Measurements from ENCODE around the gene TOGARAM2. TPM values are rescaled to one million over a fixed set of nuclear protein-coding genes. Genes with fewer than 3 reads are reported as not detected.

Gene TOGARAM2
- total RNA-seq (1 to 10 TPM; 1.7 to 5.2 (median 2.7) TPM), total RNA-seq (0.57 to 6.6 (median 3.0) reads per million in 29 experiments)
- 5.2 TPM for total RNA-seq (2013)

DNA sequence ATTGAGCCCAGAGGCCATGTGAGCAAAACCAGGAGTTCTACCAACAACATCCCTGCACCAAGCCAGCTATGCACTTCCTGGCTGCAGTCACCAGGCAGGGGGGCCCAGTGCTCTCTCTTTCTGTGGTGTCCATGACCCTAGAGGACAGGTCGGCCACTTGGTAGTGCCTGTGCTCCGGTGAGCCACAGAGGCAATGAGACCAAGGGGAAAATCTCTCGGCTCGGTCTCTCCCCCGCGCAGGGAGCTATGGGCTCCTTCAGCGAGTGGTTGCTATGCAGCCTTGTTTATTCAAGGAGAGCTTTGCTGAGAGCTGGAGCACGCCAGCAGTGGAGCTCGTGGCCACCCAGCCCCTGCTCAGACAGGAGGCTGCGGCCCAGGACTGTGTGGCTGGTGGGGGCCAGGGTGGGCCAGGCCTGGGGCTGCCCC, at the start of gene TOGARAM2:
Gene TOGARAM2, plus strand, starts transcription at position 283 of the 426 bp plus-strand sequence. CDS start 13,537 bp downstream, outside the sequence.
- POLR2A ChIA-PET: no interaction called here
- no peaks in the 10 kb centered on the region for H3K36me3 Mint-ChIP-seq
- H3K27me3 ChIP-seq (replicated peaks in 1 of 2; ENCODE audit: control insufficient read depth in 2 of 2, extremely low read depth in 1 of 2, insufficient read depth in 2 of 2, low read length in 1 of 2): peaks cover 0 to 7% of the 10 kb centered on the region in 2 experiments
- H3K4me1 ChIP-seq (ENCODE audit: control insufficient read depth in 1 of 2, extremely low read depth in 1 of 2, insufficient read depth in 2 of 2, low read length in 2 of 2): no peaks in the 10 kb centered on the region
- CTCF ChIA-PET: no interaction called here
- no peaks in the 10 kb centered on the region for H3K36me3 ChIP-seq (ENCODE audit: control insufficient read depth in 2 of 2, extremely low read depth in 1 of 2, insufficient read depth in 1 of 2, low read length in 1 of 2)
- no peak for ATAC-seq (replicated peaks in 1 of 4)
- no peaks in the 10 kb centered on the region for H3K27me3 Mint-ChIP-seq
- H3K27ac Mint-ChIP-seq: no peak within 1 kb of the TSS
- no peak within 1 kb of the TSS for H3K4me3 Mint-ChIP-seq
- no peaks in the 10 kb centered on the region for H3K4me1 Mint-ChIP-seq
- H3K27ac ChIP-seq (ENCODE audit: low read length): no peak within 1 kb of the TSS
- WGBS (ENCODE audit: insufficient coverage): 80% methylated on average over 10 of the region's 10 CpGs
- no peak within 1 kb of the TSS for H3K4me3 ChIP-seq (ENCODE audit: control insufficient read depth in 1 of 2, extremely low read depth in 1 of 2, low read length in 1 of 2)
- DNase-seq: no peak
- H3K9me3 Mint-ChIP-seq: no peaks in the 10 kb centered on the region
- no peaks in the 10 kb centered on the region for H3K9me3 ChIP-seq

DNA sequence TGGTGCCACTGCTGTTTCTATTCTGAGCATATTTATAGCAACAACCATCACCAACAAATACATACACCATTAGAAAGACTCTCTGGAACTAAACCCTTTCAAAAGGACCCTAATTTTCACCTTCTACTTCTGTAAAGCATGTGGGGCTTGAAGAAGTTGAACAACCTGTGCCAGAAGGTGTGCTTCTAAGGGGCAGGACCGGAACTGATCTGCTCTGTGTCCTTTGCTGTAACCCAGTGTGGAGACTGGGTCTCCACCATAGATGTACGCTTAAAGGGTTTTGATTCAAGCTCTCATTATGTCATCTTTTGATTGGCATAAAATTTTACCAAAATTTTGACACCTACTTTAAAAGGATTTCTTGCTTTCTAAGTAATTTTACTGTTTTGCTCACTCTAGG, 46.3 kb upstream of the TOGARAM2 start:
- H3K36me3 Mint-ChIP-seq: peaks cover 47% of the 10 kb centered on the region
- no peaks in the 10 kb centered on the region for H3K4me1 Mint-ChIP-seq
- ATAC-seq (replicated peaks in 1 of 4) (no peak), DNase-seq (no peak)
- H3K27me3 Mint-ChIP-seq: no peaks in the 10 kb centered on the region
- Histone ChIP-seq H3K4me1 (ENCODE audit: control insufficient read depth in 1 of 2, extremely low read depth in 1 of 2, insufficient read depth in 2 of 2, low read length in 2 of 2) (no peaks in the 10 kb centered on the region), H3K4me3 (ENCODE audit: control insufficient read depth in 1 of 2, extremely low read depth in 1 of 2, low read length in 1 of 2) (no peak overlapping the region), H3K27ac (ENCODE audit: low read length) (no peak overlapping the region), H3K27me3 (replicated peaks in 1 of 2; ENCODE audit: control insufficient read depth in 2 of 2, extremely low read depth in 1 of 2, insufficient read depth in 2 of 2, low read length in 1 of 2) (no peaks in the 10 kb centered on the region), H3K36me3 (ENCODE audit: control insufficient read depth in 2 of 2, extremely low read depth in 1 of 2, insufficient read depth in 1 of 2, low read length in 1 of 2) (peaks cover 7 to 83% of the 10 kb centered on the region in 2 donors), H3K9me3 (no peaks in the 10 kb centered on the region)
- ChIA-PET POLR2A (no interaction called here), CTCF (no interaction called here)
- 100% methylated on average over 1 of the region's 2 CpGs for WGBS (ENCODE audit: insufficient coverage)
- H3K27ac Mint-ChIP-seq: no peak overlapping the region
- H3K4me3 Mint-ChIP-seq: no peak overlapping the region
- no peaks in the 10 kb centered on the region for H3K9me3 Mint-ChIP-seq

DNA sequence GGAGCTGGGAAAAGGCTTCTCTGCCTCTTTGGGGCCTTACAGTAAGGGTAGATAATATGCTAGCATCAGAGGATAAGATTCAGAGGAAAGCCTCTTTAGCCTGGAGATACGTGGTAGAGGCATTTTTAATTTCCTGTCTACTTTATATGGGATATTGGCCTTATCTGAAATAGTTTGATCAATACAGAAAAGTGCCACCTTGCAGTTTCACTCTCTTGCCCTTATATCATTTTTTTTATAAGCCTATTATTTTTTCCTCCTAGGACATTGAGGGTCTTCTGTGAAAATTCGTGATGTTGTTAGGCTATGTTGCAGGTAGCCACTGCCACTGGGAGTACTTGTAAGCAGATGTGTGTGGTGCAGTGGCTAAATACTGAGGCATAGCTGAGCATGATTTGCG, 40.1 kb upstream of the TOGARAM2 start:
- ChIA-PET POLR2A (no interaction called here), CTCF (interaction anchor here in 1 of 2 donors (0.5 kb wide), 1 partner anchor 1770 kb away, joined by 5 read pairs; no protein-coding TSS in a partner anchor)
- no peaks in the 10 kb centered on the region for H3K4me1 ChIP-seq (ENCODE audit: control insufficient read depth in 1 of 2, extremely low read depth in 1 of 2, insufficient read depth in 2 of 2, low read length in 2 of 2)
- ATAC-seq (replicated peaks in 1 of 4) (no peak), DNase-seq (no peak)
- Mint-ChIP-seq H3K9me3 (no peaks in the 10 kb centered on the region), H3K27me3 (no peaks in the 10 kb centered on the region), H3K27ac (peak overlapping the region in 1 of 2 donors; percentile 39), H3K4me3 (no peak overlapping the region), H3K36me3 (peaks cover 66% of the 10 kb centered on the region), H3K4me1 (no peaks in the 10 kb centered on the region)
- no peak overlapping the region for H3K27ac ChIP-seq (ENCODE audit: low read length)
- no peaks in the 10 kb centered on the region for H3K27me3 ChIP-seq (replicated peaks in 1 of 2; ENCODE audit: control insufficient read depth in 2 of 2, extremely low read depth in 1 of 2, insufficient read depth in 2 of 2, low read length in 1 of 2)
- WGBS (ENCODE audit: insufficient coverage): 100% methylated on average over 2 of the region's 3 CpGs
- no peaks in the 10 kb centered on the region for H3K9me3 ChIP-seq
- peaks cover 7 to 77% of the 10 kb centered on the region in 2 donors for H3K36me3 ChIP-seq (ENCODE audit: control insufficient read depth in 2 of 2, extremely low read depth in 1 of 2, insufficient read depth in 1 of 2, low read length in 1 of 2)
- no peak overlapping the region for H3K4me3 ChIP-seq (ENCODE audit: control insufficient read depth in 1 of 2, extremely low read depth in 1 of 2, low read length in 1 of 2)

DNA sequence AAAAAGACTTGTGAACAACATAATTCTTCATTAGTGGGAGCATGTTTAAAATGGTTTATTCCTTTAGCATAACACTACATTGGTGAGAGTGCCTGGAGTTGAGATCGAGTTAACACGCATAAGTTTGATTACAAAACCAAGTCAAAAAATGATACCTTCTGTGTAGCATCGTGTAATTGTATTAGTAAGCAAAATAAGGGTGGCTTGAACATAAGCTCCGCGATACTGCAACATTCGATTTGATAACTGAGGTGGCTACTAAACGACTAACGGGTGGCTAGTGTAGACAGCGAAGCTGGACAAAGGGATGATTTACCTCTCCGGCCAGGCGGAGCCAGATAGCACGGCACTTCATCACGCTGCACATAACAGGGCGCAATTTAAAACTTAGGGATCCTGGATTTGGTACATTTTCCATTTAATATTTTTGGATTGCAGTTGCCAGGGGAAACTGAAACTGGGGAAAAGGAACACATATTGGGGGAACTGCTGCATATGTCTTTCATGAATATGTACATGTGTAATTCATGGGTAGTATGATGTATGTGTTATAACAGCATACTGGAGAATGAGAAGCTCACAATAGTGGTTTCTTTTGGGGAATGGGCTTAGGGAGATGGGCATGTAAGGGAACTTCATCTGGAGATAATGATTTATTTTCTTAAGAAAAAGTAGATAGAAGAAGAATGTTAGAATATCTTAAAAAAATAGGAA, 36.4 kb upstream of the TOGARAM2 start:
- 95% methylated on average over 9 of the region's 14 CpGs for WGBS (ENCODE audit: insufficient coverage)
- no peaks in the 10 kb centered on the region for H3K27me3 Mint-ChIP-seq
- no peaks in the 10 kb centered on the region for H3K4me1 Mint-ChIP-seq
- ChIA-PET CTCF (no interaction called here), POLR2A (no interaction called here)
- H3K36me3 Mint-ChIP-seq: peaks cover 64% of the 10 kb centered on the region
- peaks cover 0 to 3% (median 0%) of the 10 kb centered on the region in 3 donors for H3K9me3 Mint-ChIP-seq
- ATAC-seq (replicated peaks in 1 of 4) (no peak), DNase-seq (no peak)
- H3K4me1 ChIP-seq (ENCODE audit: control insufficient read depth in 1 of 2, extremely low read depth in 1 of 2, insufficient read depth in 2 of 2, low read length in 2 of 2): no peaks in the 10 kb centered on the region
- no peaks in the 10 kb centered on the region for H3K9me3 ChIP-seq
- peaks cover 9 to 70% of the 10 kb centered on the region in 2 donors for H3K36me3 ChIP-seq (ENCODE audit: control insufficient read depth in 2 of 2, extremely low read depth in 1 of 2, insufficient read depth in 1 of 2, low read length in 1 of 2)
- no peak overlapping the region for H3K27ac Mint-ChIP-seq
- no peak overlapping the region for H3K4me3 ChIP-seq (ENCODE audit: control insufficient read depth in 1 of 2, extremely low read depth in 1 of 2, low read length in 1 of 2)
- H3K27me3 ChIP-seq (replicated peaks in 1 of 2; ENCODE audit: control insufficient read depth in 2 of 2, extremely low read depth in 1 of 2, insufficient read depth in 2 of 2, low read length in 1 of 2): no peaks in the 10 kb centered on the region
- H3K27ac ChIP-seq (ENCODE audit: low read length): no peak overlapping the region
- H3K4me3 Mint-ChIP-seq: no peak overlapping the region

DNA sequence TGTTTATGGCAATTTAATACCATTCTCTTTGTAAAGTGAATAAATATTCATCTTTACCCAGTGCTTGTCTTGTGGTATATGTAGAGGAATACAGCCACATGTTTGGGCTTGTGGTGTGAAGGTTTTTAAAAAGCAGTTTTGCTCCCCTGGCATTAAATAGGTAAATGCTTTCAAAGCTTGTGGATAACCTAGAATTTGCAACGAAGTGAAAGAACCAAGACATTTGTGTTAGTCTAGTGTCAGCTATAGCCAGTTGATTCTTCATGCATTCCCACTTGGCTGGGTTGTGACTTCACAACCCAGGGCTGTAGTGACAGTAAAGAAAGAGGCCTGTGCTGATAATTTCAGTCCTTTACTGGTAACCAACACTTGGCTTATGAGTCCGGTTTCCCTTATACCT, 32.9 kb upstream of the TOGARAM2 start:
- Histone ChIP-seq H3K27me3 (replicated peaks in 1 of 2; ENCODE audit: control insufficient read depth in 2 of 2, extremely low read depth in 1 of 2, insufficient read depth in 2 of 2, low read length in 1 of 2) (no peaks in the 10 kb centered on the region), H3K36me3 (ENCODE audit: control insufficient read depth in 2 of 2, extremely low read depth in 1 of 2, insufficient read depth in 1 of 2, low read length in 1 of 2) (peaks cover 9 to 47% of the 10 kb centered on the region in 2 donors), H3K4me3 (ENCODE audit: control insufficient read depth in 1 of 2, extremely low read depth in 1 of 2, low read length in 1 of 2) (no peak overlapping the region), H3K27ac (ENCODE audit: low read length) (no peak overlapping the region), H3K4me1 (ENCODE audit: control insufficient read depth in 1 of 2, extremely low read depth in 1 of 2, insufficient read depth in 2 of 2, low read length in 2 of 2) (no peaks in the 10 kb centered on the region), H3K9me3 (no peaks in the 10 kb centered on the region)
- peaks cover 0 to 3% (median 0%) of the 10 kb centered on the region in 3 donors for H3K9me3 Mint-ChIP-seq
- H3K4me3 Mint-ChIP-seq: no peak overlapping the region
- no peak overlapping the region for H3K27ac Mint-ChIP-seq
- H3K36me3 Mint-ChIP-seq: peaks cover 42% of the 10 kb centered on the region
- WGBS (ENCODE audit: insufficient coverage): 100% methylated on average over 1 of the region's 2 CpGs
- no peaks in the 10 kb centered on the region for H3K4me1 Mint-ChIP-seq
- no peak for ATAC-seq (replicated peaks in 1 of 4)
- no peak for DNase-seq
- no peaks in the 10 kb centered on the region for H3K27me3 Mint-ChIP-seq
- CTCF ChIA-PET: interaction anchor here in 1 of 2 donors (1.3 kb wide), 1 partner anchor 128 kb away, joined by 4 read pairs; no protein-coding TSS in a partner anchor
- POLR2A ChIA-PET: no interaction called here

DNA sequence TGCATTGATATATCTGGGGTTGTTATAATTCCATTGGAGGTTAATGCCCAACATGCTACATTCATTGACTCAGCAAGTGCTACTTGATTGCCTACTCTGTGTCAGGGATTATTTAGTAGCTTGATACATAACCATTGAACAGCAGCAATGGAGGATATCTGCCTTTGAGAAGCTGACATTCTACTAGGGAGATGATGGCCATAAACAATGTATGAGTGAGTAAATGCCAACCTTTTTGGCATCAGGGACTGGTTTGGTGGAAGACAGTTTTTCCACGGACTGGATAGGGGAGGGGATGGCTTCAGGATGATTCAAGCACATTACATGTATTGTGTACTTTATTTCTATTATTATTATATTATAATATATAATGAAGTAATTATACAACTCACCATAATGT, 31.9 kb upstream of the TOGARAM2 start:
- Histone ChIP-seq H3K27me3 (replicated peaks in 1 of 2; ENCODE audit: control insufficient read depth in 2 of 2, extremely low read depth in 1 of 2, insufficient read depth in 2 of 2, low read length in 1 of 2) (no peaks in the 10 kb centered on the region), H3K4me1 (ENCODE audit: control insufficient read depth in 1 of 2, extremely low read depth in 1 of 2, insufficient read depth in 2 of 2, low read length in 2 of 2) (no peaks in the 10 kb centered on the region), H3K9me3 (no peaks in the 10 kb centered on the region), H3K4me3 (ENCODE audit: control insufficient read depth in 1 of 2, extremely low read depth in 1 of 2, low read length in 1 of 2) (no peak overlapping the region), H3K27ac (ENCODE audit: low read length) (no peak overlapping the region), H3K36me3 (ENCODE audit: control insufficient read depth in 2 of 2, extremely low read depth in 1 of 2, insufficient read depth in 1 of 2, low read length in 1 of 2) (peaks cover 9 to 37% of the 10 kb centered on the region in 2 donors)
- Mint-ChIP-seq H3K27me3 (no peaks in the 10 kb centered on the region), H3K4me1 (no peaks in the 10 kb centered on the region), H3K27ac (no peak overlapping the region), H3K9me3 (peaks cover 0 to 3% (median 0%) of the 10 kb centered on the region in 3 donors), H3K36me3 (peaks cover 33% of the 10 kb centered on the region), H3K4me3 (no peak overlapping the region)
- no peak for ATAC-seq (replicated peaks in 1 of 4)
- CTCF ChIA-PET: interaction anchor here in 1 of 2 donors (0.5 kb wide), 1 partner anchor 129 kb away, joined by 3 read pairs; no protein-coding TSS in a partner anchor
- no peak for DNase-seq
- POLR2A ChIA-PET: interaction anchor here in 1 of 2 donors (0.6 kb wide), 1 partner anchor 168 kb away, joined by 4 read pairs; no protein-coding TSS in a partner anchor
- WGBS (ENCODE audit: insufficient coverage): no CpG with 5 or more reads among the region's 1 CpG
